ENCODE data around the gene FAM168A. TPM values are rescaled to one million over a fixed set of nuclear protein-coding genes. Genes with fewer than 3 reads are reported as not detected.

FAM168A gene
- total RNA-seq, 1 donor from 2014 or later = 13.0 TPM

GRCh38 chr11:73365352-73366264 lies 232.3 kb downstream of the FAM168A start:
- no peaks in the 10 kb centered on the region for H3K9me3 ChIP-seq (ENCODE audit: control insufficient read depth in 3 of 3, low read length in 3 of 3)
- peak overlapping the region in 1 of 3 donors; percentile 2 for H3K9ac ChIP-seq (ENCODE audit: low read depth in 1 of 3, low read length in 3 of 3)
- H3K36me3 ChIP-seq (ENCODE audit: control insufficient read depth in 3 of 3, insufficient read depth in 3 of 3, low read length in 3 of 3) = peaks cover 9 to 40% (median 25%) of the 10 kb centered on the region in 3 donors
- peaks cover 0 to 3% (median under 1%) of the 10 kb centered on the region in 3 donors for H3K4me1 ChIP-seq (ENCODE audit: control insufficient read depth in 3 of 3, insufficient read depth in 3 of 3, low read length in 3 of 3)
- no peak overlapping the region for H3K27ac ChIP-seq (ENCODE audit: low read depth, low read length)
- H3K4me3 ChIP-seq (ENCODE audit: low read length in 3 of 3) = no peak overlapping the region
- no peaks in the 10 kb centered on the region for H3K27me3 ChIP-seq (ENCODE audit: control insufficient read depth in 3 of 3, insufficient read depth in 3 of 3, low read length in 3 of 3)

GRCh38 chr11:73363147-73363546 lies 234.8 kb downstream of the FAM168A start:
- peaks cover 16 to 23% (median 21%) of the 10 kb centered on the region in 3 donors for H3K4me1 ChIP-seq (ENCODE audit: control insufficient read depth in 3 of 3, insufficient read depth in 3 of 3, low read length in 3 of 3)
- no peak overlapping the region for H3K27ac ChIP-seq (ENCODE audit: low read depth, low read length)
- no peaks in the 10 kb centered on the region for H3K27me3 ChIP-seq (ENCODE audit: control insufficient read depth in 3 of 3, insufficient read depth in 3 of 3, low read length in 3 of 3)
- H3K9ac ChIP-seq (ENCODE audit: low read depth in 1 of 3, low read length in 3 of 3) = no peak overlapping the region
- H3K9me3 ChIP-seq (ENCODE audit: control insufficient read depth in 3 of 3, low read length in 3 of 3) = no peaks in the 10 kb centered on the region
- peaks cover 9 to 41% (median 27%) of the 10 kb centered on the region in 3 donors for H3K36me3 ChIP-seq (ENCODE audit: control insufficient read depth in 3 of 3, insufficient read depth in 3 of 3, low read length in 3 of 3)
- no peak overlapping the region for H3K4me3 ChIP-seq (ENCODE audit: low read length in 3 of 3)

GRCh38 chr11:73361953-73362776 lies 235.7 kb downstream of the FAM168A start:
- H3K27me3 ChIP-seq (ENCODE audit: control insufficient read depth in 3 of 3, insufficient read depth in 3 of 3, low read length in 3 of 3) = no peaks in the 10 kb centered on the region
- no peak overlapping the region for H3K9ac ChIP-seq (ENCODE audit: low read depth in 1 of 3, low read length in 3 of 3)
- peaks cover 16 to 23% (median 21%) of the 10 kb centered on the region in 3 donors for H3K4me1 ChIP-seq (ENCODE audit: control insufficient read depth in 3 of 3, insufficient read depth in 3 of 3, low read length in 3 of 3)
- no peak overlapping the region for H3K4me3 ChIP-seq (ENCODE audit: low read length in 3 of 3)
- no peak overlapping the region for H3K27ac ChIP-seq (ENCODE audit: low read depth, low read length)
- peaks cover 9 to 45% (median 27%) of the 10 kb centered on the region in 3 donors for H3K36me3 ChIP-seq (ENCODE audit: control insufficient read depth in 3 of 3, insufficient read depth in 3 of 3, low read length in 3 of 3)
- H3K9me3 ChIP-seq (ENCODE audit: control insufficient read depth in 3 of 3, low read length in 3 of 3) = no peaks in the 10 kb centered on the region

- Histone ChIP-seq H3K27me3 (ENCODE audit: control insufficient read depth in 3 of 3, insufficient read depth in 3 of 3, low read length in 3 of 3) (no peaks in the 10 kb centered on the region), H3K9me3 (ENCODE audit: control insufficient read depth in 3 of 3, low read length in 3 of 3) (no peaks in the 10 kb centered on the region), H3K4me3 (ENCODE audit: low read length in 3 of 3) (no peak overlapping the region), H3K36me3 (ENCODE audit: control insufficient read depth in 3 of 3, insufficient read depth in 3 of 3, low read length in 3 of 3) (peaks cover 9 to 51% (median 29%) of the 10 kb centered on the region in 3 donors), H3K27ac (ENCODE audit: low read depth, low read length) (no peak overlapping the region), H3K4me1 (ENCODE audit: control insufficient read depth in 3 of 3, insufficient read depth in 3 of 3, low read length in 3 of 3) (peaks cover 16 to 21% (median 21%) of the 10 kb centered on the region in 3 donors), H3K9ac (ENCODE audit: low read depth in 1 of 3, low read length in 3 of 3) (no peak overlapping the region)
Measured at GRCh38 chr11:73360743-73361369, 237.1 kb downstream of the FAM168A start.

- Histone ChIP-seq H3K4me3 (ENCODE audit: low read length in 3 of 3) (no peak overlapping the region), H3K9me3 (ENCODE audit: control insufficient read depth in 3 of 3, low read length in 3 of 3) (no peaks in the 10 kb centered on the region), H3K36me3 (ENCODE audit: control insufficient read depth in 3 of 3, insufficient read depth in 3 of 3, low read length in 3 of 3) (peaks cover 9 to 49% (median 23%) of the 10 kb centered on the region in 3 donors), H3K9ac (ENCODE audit: low read depth in 1 of 3, low read length in 3 of 3) (peak overlapping the region in 2 of 3 donors; percentile 42 to 45), H3K27ac (ENCODE audit: low read depth, low read length) (peak overlapping the region; percentile 32), H3K4me1 (ENCODE audit: control insufficient read depth in 3 of 3, insufficient read depth in 3 of 3, low read length in 3 of 3) (peaks cover 16 to 21% (median 21%) of the 10 kb centered on the region in 3 donors), H3K27me3 (ENCODE audit: control insufficient read depth in 3 of 3, insufficient read depth in 3 of 3, low read length in 3 of 3) (no peaks in the 10 kb centered on the region)
Measured at GRCh38 chr11:73359930-73360742, 237.8 kb downstream of the FAM168A start.

- Histone ChIP-seq H3K36me3 (ENCODE audit: control insufficient read depth in 3 of 3, insufficient read depth in 3 of 3, low read length in 3 of 3) (peaks cover 9 to 42% (median 22%) of the 10 kb centered on the region in 3 donors), H3K4me1 (ENCODE audit: control insufficient read depth in 3 of 3, insufficient read depth in 3 of 3, low read length in 3 of 3) (peaks cover 16 to 21% (median 21%) of the 10 kb centered on the region in 3 donors), H3K9me3 (ENCODE audit: control insufficient read depth in 3 of 3, low read length in 3 of 3) (no peaks in the 10 kb centered on the region), H3K4me3 (ENCODE audit: low read length in 3 of 3) (no peak overlapping the region), H3K27ac (ENCODE audit: low read depth, low read length) (peak overlapping the region; percentile 32), H3K9ac (ENCODE audit: low read depth in 1 of 3, low read length in 3 of 3) (peak overlapping the region in 2 of 3 donors; percentile 42 to 45), H3K27me3 (ENCODE audit: control insufficient read depth in 3 of 3, insufficient read depth in 3 of 3, low read length in 3 of 3) (no peaks in the 10 kb centered on the region)
Measured at GRCh38 chr11:73359341-73359740, 238.6 kb downstream of the FAM168A start.

GRCh38 chr11:73358071-73358470 lies 239.8 kb downstream of the FAM168A start:
- Histone ChIP-seq H3K9ac (ENCODE audit: low read depth in 1 of 3, low read length in 3 of 3) (peak overlapping the region in 1 of 3 donors; percentile 16), H3K9me3 (ENCODE audit: control insufficient read depth in 3 of 3, low read length in 3 of 3) (no peaks in the 10 kb centered on the region), H3K4me3 (ENCODE audit: low read length in 3 of 3) (no peak overlapping the region), H3K27me3 (ENCODE audit: control insufficient read depth in 3 of 3, insufficient read depth in 3 of 3, low read length in 3 of 3) (no peaks in the 10 kb centered on the region), H3K4me1 (ENCODE audit: control insufficient read depth in 3 of 3, insufficient read depth in 3 of 3, low read length in 3 of 3) (peaks cover 16 to 24% (median 23%) of the 10 kb centered on the region in 3 donors), H3K36me3 (ENCODE audit: control insufficient read depth in 3 of 3, insufficient read depth in 3 of 3, low read length in 3 of 3) (peaks cover 1 to 32% (median 17%) of the 10 kb centered on the region in 3 donors), H3K27ac (ENCODE audit: low read depth, low read length) (no peak overlapping the region)

GRCh38 chr11:73356979-73357860 lies 240.7 kb downstream of the FAM168A start:
- peaks cover 0 to 27% (median 14%) of the 10 kb centered on the region in 3 donors for H3K36me3 ChIP-seq (ENCODE audit: control insufficient read depth in 3 of 3, insufficient read depth in 3 of 3, low read length in 3 of 3)
- H3K27ac ChIP-seq (ENCODE audit: low read depth, low read length) = no peak overlapping the region
- H3K4me1 ChIP-seq (ENCODE audit: control insufficient read depth in 3 of 3, insufficient read depth in 3 of 3, low read length in 3 of 3) = peaks cover 16 to 29% (median 28%) of the 10 kb centered on the region in 3 donors
- H3K9me3 ChIP-seq (ENCODE audit: control insufficient read depth in 3 of 3, low read length in 3 of 3) = no peaks in the 10 kb centered on the region
- no peaks in the 10 kb centered on the region for H3K27me3 ChIP-seq (ENCODE audit: control insufficient read depth in 3 of 3, insufficient read depth in 3 of 3, low read length in 3 of 3)
- H3K4me3 ChIP-seq (ENCODE audit: low read length in 3 of 3) = no peak overlapping the region
- H3K9ac ChIP-seq (ENCODE audit: low read depth in 1 of 3, low read length in 3 of 3) = peak overlapping the region in 1 of 3 donors; percentile 16
